Neutrophil (primary cell): ENCODE data around the gene CACNA1D.

Experiments
- H3K27ac ChIP-seq: fragments of 200-600 bp; sonication (generic); 2 replicates; pipeline ENCODE4 v1.5.1; 2016; ENCODE audit warnings: mild to moderate bottlenecking, moderate library complexity
- H3K27me3 ChIP-seq: fragments of 200-600 bp; sonication (generic); 2 replicates; pipeline ENCODE4 v1.6.0; 2016; ENCODE audit warnings: mild to moderate bottlenecking
- H3K36me3 ChIP-seq: fragments of 200-600 bp; sonication (generic); 2 replicates; pipeline ENCODE4 v1.5.1; 2017
- H3K4me1 ChIP-seq, 2 experiments: fragments of 200-600 bp in 1 of 2; sonication (generic) in 1 of 2; 1 replicate in 1 of 2; 2 replicates in 1 of 2; pipeline versions ENCODE4 v1.5.1 to v1.6.1; 2013 to 2016; ENCODE audit warnings: low read depth in 1 of 2, low read length in 1 of 2, mild to moderate bottlenecking in 1 of 2, moderate library complexity in 1 of 2; ENCODE audit not compliant: control insufficient read depth in 1 of 2, insufficient read depth in 1 of 2
- H3K4me3 ChIP-seq, 2 experiments: fragments of 200-600 bp in 1 of 2; sonication (generic) in 1 of 2; 1 replicate in 1 of 2; 2 replicates in 1 of 2; pipeline ENCODE4 v1.5.1; 2013 to 2016; ENCODE audit warnings: low read depth in 1 of 2, low read length in 1 of 2, mild to moderate bottlenecking in 1 of 2, moderate library complexity in 1 of 2
- H3K9me3 ChIP-seq: fragments of 200-600 bp; sonication (generic); 2 replicates; pipeline ENCODE4 v1.5.1; 2016
- TF ChIP-seq, protein P1 (sequence below): fragments of 200-600 bp; sonication (generic); IDR thresholded peaks from 2 replicates; pipeline ENCODE4 v1.5.1; 2016; ENCODE audit warnings: antibody characterized with exemption

The CACNA1D gene

DNA sequence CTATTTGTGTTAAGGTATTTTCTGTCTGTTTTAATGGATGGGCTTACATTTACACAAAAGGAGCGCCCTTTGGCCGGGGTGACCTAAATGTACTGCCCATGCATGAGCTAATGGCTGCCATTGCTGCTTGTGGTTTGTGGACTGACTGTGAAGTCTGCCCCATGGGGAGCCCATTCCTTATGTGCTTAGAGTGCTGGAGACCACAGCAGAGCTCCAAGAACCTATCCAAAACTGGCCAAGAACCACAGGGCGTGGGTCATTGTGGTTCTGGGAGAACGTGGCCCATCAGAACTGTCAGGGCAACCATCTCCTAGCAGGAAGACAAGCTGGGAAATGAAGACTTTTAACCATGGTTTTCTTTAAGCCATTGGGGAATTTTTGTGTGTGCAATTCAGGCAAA is 246.5 kb downstream of the CACNA1D start:
- Histone ChIP-seq H3K4me1 (no peaks in the 10 kb centered on the region), H3K36me3 (no peaks in the 10 kb centered on the region), H3K27me3 (peaks cover 24% of the 10 kb centered on the region), H3K27ac (no peak overlapping the region), H3K9me3 (no peaks in the 10 kb centered on the region), H3K4me3 (no peak overlapping the region)
- TF ChIP-seq, protein P1, sequence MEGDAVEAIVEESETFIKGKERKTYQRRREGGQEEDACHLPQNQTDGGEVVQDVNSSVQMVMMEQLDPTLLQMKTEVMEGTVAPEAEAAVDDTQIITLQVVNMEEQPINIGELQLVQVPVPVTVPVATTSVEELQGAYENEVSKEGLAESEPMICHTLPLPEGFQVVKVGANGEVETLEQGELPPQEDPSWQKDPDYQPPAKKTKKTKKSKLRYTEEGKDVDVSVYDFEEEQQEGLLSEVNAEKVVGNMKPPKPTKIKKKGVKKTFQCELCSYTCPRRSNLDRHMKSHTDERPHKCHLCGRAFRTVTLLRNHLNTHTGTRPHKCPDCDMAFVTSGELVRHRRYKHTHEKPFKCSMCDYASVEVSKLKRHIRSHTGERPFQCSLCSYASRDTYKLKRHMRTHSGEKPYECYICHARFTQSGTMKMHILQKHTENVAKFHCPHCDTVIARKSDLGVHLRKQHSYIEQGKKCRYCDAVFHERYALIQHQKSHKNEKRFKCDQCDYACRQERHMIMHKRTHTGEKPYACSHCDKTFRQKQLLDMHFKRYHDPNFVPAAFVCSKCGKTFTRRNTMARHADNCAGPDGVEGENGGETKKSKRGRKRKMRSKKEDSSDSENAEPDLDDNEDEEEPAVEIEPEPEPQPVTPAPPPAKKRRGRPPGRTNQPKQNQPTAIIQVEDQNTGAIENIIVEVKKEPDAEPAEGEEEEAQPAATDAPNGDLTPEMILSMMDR, result no peak

GRCh38 chr3:53744351-53744750 is 249.9 kb downstream of the CACNA1D start:
- TF ChIP-seq, protein P1, result no peak

GRCh38 chr3:53747559-53747958 is 253.1 kb downstream of the CACNA1D start:
- TF ChIP-seq, protein P1, result no peak
- Histone ChIP-seq H3K4me3 (no peak overlapping the region), H3K36me3 (no peaks in the 10 kb centered on the region), H3K4me1 (no peaks in the 10 kb centered on the region), H3K27ac (no peak overlapping the region), H3K9me3 (no peaks in the 10 kb centered on the region), H3K27me3 (peaks cover 18% of the 10 kb centered on the region)

More at GRCh38 chr3:53744351-53744750, 249.9 kb downstream of the CACNA1D start:
- Histone ChIP-seq H3K27me3 (peaks cover 24% of the 10 kb centered on the region), H3K27ac (no peak overlapping the region), H3K4me1 (no peaks in the 10 kb centered on the region), H3K4me3 (no peak overlapping the region), H3K9me3 (no peaks in the 10 kb centered on the region), H3K36me3 (no peaks in the 10 kb centered on the region)

DNA sequence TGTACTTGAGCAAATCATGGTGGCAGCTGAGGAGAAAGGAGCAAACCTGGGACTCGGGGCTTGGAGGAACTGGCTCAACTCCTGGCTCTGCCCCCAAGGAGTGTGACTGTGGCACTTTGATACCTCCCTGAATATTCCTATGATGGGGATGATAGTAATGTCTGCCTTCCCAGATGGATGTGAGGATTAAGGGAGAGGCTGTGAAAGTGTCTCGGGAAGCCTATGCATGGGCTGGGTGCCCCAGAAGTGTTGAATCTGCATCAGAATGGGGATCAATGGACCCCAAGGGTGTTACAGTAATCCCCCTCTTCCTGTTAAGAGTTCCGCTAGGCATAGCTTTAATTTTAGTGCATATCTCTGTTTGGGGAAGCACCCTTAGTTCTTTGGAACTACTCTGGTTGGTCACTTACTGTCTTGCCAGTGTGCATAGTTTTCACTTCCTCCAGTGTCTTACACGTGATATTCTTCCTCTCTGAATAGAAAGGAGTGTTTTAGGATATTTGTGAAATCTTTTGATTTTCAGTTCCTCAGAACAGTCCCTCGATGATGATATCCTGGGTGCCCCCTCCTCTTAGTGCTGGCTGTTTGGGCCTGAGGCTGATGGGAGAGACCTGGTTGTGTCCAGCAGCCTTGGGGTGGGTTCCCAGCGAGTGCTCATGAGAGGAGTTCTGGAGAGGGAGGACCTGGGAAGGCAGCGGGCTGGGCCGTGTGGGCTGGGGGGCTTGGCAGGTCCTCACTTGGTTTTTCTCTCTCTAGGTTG is 254.3 kb downstream of the CACNA1D start:
- Histone ChIP-seq H3K27me3 (peaks cover 25% of the 10 kb centered on the region), H3K9me3 (no peaks in the 10 kb centered on the region), H3K4me1 (peaks cover 0 to 5% of the 10 kb centered on the region in 2 experiments), H3K36me3 (no peaks in the 10 kb centered on the region), H3K4me3 (no peak overlapping the region), H3K27ac (no peak overlapping the region)
- TF ChIP-seq, protein P1, result no peak

GRCh38 chr3:53749448-53749847 is 255.0 kb downstream of the CACNA1D start:
- H3K4me1 ChIP-seq, result peaks cover 0 to 5% of the 10 kb centered on the region in 2 experiments
- H3K27ac ChIP-seq, result no peak overlapping the region

More at GRCh38 chr3:53749448-53749847, 255.0 kb downstream of the CACNA1D start:
- Histone ChIP-seq H3K9me3 (no peaks in the 10 kb centered on the region), H3K27me3 (peaks cover 25% of the 10 kb centered on the region), H3K36me3 (no peaks in the 10 kb centered on the region), H3K4me3 (no peak overlapping the region)
- TF ChIP-seq, protein P1, result no peak
